GM13976 (cell line): ENCODE results near the gene TMEM132D.

Source experiments
- DNase-seq: peaks from one replicate; pipeline ENCODE4 v3.0.0; 2012; ENCODE audit warnings: low spot score
- in situ Hi-C: fragments of 300-500 bp; cut with MboI; formaldehyde crosslinking; loops from one replicate; pipeline ENCODE4 v1.12.0; 2022; ENCODE audit warnings: low sequenced_read_pairs, mixed read lengths, inconsistent platforms; ENCODE audit not compliant: unreplicated experiment
- TF ChIP-seq, protein P1 (sequence below): IDR thresholded peaks from 2 replicates; pipeline ENCODE4 v1.5.1; 2012; ENCODE audit warnings: borderline replicate concordance, mild to moderate bottlenecking; ENCODE audit not compliant: insufficient read depth; ENCODE audit errors: extremely low read depth, missing control alignments, control extremely low read depth

Gene TMEM132D

DNA sequence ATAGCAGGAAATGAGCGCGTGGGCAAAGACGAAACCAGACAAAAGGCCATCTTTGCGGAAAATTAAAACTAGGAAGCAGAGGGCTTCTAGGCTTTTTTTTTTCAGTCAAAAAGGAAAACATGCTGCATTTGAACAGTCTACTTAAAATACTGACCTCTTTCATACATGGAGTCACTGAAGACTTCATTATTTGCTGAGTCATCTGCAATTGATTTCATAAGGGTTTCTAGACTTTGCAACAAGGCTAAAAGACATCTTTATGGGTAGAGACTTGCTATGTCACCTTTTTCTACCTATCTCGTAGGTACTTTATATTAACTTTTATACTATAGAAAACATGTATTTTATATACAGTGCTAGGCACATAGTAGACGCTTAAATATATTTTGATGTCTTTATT is 238.4 kb downstream of the TMEM132D start:
- DNase-seq, result no peak
- TF ChIP-seq, protein P1, sequence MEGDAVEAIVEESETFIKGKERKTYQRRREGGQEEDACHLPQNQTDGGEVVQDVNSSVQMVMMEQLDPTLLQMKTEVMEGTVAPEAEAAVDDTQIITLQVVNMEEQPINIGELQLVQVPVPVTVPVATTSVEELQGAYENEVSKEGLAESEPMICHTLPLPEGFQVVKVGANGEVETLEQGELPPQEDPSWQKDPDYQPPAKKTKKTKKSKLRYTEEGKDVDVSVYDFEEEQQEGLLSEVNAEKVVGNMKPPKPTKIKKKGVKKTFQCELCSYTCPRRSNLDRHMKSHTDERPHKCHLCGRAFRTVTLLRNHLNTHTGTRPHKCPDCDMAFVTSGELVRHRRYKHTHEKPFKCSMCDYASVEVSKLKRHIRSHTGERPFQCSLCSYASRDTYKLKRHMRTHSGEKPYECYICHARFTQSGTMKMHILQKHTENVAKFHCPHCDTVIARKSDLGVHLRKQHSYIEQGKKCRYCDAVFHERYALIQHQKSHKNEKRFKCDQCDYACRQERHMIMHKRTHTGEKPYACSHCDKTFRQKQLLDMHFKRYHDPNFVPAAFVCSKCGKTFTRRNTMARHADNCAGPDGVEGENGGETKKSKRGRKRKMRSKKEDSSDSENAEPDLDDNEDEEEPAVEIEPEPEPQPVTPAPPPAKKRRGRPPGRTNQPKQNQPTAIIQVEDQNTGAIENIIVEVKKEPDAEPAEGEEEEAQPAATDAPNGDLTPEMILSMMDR, result no peak
- in situ Hi-C loops, result no loop called here

DNA sequence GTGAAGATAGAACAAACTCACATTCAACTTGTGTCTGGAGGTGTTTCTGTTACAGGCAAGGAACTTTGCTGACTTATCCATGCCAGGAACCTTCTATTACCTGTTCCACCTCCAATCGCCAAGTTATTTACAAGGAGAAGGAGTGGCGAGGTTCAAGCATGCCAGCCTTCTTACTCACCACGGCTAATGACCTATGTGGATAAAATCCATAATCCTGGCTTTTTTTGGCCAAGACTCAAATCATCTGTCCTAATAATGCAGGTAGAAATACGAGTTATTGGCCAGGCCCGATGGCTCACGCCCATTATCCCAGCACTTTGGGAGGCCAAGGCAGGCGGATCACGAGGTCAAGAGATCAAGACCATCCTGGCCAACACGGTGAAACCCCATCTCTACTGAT is 241.6 kb downstream of the TMEM132D start:
- DNase-seq, result no peak
- TF ChIP-seq, protein P1, result no peak
- in situ Hi-C loops, result no loop called here

DNA sequence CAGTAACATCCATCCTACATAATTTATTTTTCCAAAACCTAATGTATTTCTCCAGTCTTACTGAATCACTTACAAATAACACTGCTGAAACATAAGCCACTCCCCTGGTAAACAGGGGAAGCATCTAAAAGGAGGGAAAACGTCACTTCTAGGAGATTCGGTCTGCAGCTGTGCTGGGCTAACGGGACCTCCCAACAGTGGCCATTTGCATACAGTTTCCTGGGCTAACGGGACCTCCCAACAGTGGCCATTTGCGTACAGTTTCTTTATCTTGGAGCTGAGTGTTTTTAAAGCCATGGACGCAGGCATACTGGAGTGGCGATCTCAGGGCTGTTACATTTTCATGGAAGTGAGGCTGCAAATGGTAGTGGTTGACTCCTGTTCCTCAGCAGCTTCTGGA is 242.9 kb downstream of the TMEM132D start:
- in situ Hi-C loops, result no loop called here
- DNase-seq, result no peak

DNA sequence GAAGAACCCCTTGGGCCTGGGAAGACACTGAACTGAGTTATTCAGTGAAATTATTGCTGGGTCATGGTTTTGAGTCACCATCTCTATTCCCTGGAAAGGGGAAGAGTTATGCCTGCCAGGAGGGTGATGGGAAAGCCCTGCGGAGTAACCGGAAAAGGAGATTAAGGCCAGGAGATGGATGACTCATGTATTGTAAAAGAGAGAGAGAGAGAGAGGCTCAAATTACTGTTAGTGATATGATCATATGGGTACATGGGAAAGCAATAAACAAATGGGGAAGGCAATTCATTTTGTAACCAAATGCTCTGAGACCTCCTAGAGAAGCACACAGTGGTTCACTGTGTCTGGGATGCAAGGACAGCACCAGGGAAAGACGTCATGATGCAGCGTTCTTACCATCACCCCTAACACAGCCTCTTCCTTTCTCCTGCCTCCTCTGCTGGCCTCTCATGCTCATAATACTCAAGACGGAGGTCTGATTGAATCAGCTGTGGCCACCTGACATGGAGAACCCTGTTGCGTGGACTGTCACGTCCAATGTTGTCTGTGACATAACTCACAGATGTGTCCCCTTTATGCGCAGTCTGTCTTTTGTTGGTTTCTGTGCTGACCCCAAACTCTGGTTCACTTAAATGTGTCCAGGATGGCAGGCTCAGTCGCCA is 243.7 kb downstream of the TMEM132D start:
- in situ Hi-C loops, result no loop called here
- DNase-seq, result no peak
- TF ChIP-seq, protein P1, result no peak

More for the DNA sequence above, 242.9 kb downstream of the TMEM132D start:
- TF ChIP-seq, protein P1, result no peak

DNA sequence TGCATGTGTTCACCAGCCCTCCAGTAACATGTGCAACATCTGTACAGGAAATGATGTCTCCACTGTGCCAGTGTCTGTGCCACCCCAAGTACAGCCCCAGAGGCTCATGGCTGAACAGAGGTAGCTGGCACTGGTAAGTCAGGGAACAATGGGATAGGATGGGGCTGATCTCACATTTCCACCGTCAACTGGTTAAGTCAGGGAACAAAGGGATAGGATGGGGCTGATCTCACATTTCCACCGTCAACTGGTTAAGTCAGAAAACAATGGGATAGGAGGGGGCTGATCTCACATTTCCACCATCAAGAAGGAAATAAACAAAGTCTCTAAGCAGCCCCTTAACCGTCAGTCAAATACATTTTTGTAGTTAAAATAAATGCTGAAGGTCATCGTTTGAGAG is 246.6 kb downstream of the TMEM132D start:
- TF ChIP-seq, protein P1, result no peak
- in situ Hi-C loops, result no loop called here
- DNase-seq, result no peak

DNA sequence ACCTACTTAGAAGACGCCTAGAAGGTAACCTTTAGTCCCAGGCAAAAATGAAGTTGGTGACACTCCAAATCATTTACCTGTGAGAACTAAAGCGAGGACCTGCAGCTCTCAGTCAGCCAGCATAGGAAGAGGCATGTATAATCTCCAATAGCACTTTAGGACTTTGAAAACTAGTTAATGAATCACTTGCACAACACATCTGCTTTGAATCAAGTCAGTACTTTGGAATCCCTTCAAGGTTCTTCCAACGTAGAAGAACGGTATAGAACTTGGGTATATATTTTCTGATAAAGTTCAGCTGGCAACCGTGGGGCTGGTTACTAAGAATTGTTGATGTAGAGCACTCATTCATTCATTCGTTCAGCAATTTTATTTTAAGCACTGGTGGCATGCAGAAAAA is 251.9 kb downstream of the TMEM132D start:
- no peak for DNase-seq
- TF ChIP-seq, protein P1, result no peak
- in situ Hi-C loops, result no loop called here

DNA sequence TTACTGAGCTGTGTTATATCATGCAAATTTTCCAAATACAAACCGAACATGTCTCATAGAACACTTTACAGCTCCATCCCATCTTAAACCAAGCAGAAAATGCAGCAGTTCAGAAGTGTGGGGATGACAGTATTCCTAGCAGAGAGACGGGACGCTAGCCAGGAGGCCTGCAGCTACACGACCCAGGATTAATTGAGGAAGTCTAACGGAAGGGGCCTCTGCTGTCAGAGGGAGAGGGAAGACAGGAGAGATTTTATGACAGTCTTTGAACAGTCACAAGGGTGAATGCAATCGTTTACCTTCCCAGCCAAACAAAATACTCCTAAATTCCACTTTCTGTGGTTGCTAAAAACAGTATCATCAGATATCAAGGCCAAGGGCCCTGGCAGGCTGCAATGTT is 261.9 kb downstream of the TMEM132D start:
- DNase-seq, result no peak
- in situ Hi-C loops, result no loop called here
- TF ChIP-seq, protein P1, result no peak
